Measurements from ENCODE around the gene PTPRG. TPM values are rescaled to one million over a fixed set of nuclear protein-coding genes. Genes with fewer than 3 reads are reported as not detected.

The PTPRG gene
- total RNA-seq, 1 experiment from 2014 or later: 69.3 TPM

GRCh38 chr3:62252438-62253157 is 691.2 kb downstream of the PTPRG start:
- Histone ChIP-seq H2BK20ac (ENCODE audit: low read depth, low read length, poor library complexity, severe bottlenecking) (no peak overlapping the region), H4K20me1 (ENCODE audit: control insufficient read depth, insufficient read depth, insufficient read length) (no peaks in the 10 kb centered on the region), H2BK12ac (ENCODE audit: insufficient read length, low read depth, low read length) (no peak overlapping the region), H3K18ac (ENCODE audit: insufficient read length, low read depth, low read length) (no peak overlapping the region), H3K4ac (ENCODE audit: low read depth, low read length) (no peak overlapping the region), H3K4me1 (ENCODE audit: insufficient read depth, low read length) (no peaks in the 10 kb centered on the region), H3K9me3 (ENCODE audit: control insufficient read depth, low read depth, low read length) (no peaks in the 10 kb centered on the region), H2AK5ac (ENCODE audit: insufficient read length, low read length) (no peak overlapping the region), H3K9ac (ENCODE audit: extremely low read depth, insufficient read length, low read length) (no peak overlapping the region), H4K91ac (ENCODE audit: insufficient read length, low read depth, low read length) (no peak overlapping the region), H2BK15ac (ENCODE audit: low read depth, low read length) (no peak overlapping the region), H3K27me3 (ENCODE audit: insufficient read depth, low read length) (no peaks in the 10 kb centered on the region), H3T11ph (ENCODE audit: low read length) (no peak overlapping the region), H3K56ac (ENCODE audit: insufficient read length, low read depth, low read length) (no peak overlapping the region), H2BK120ac (ENCODE audit: low read depth, low read length, poor library complexity, severe bottlenecking) (no peak overlapping the region), H4K8ac (replicated peaks; ENCODE audit: insufficient read length, low read depth, low read length) (no peak overlapping the region), H3K79me1 (ENCODE audit: insufficient read depth, low read depth, low read length, poor library complexity, severe bottlenecking) (no peaks in the 10 kb centered on the region), H3K4me2 (ENCODE audit: insufficient read depth, insufficient read length, low read length) (no peak overlapping the region), H4K5ac (ENCODE audit: insufficient read length, low read depth, low read length) (no peak overlapping the region), H3K14ac (ENCODE audit: insufficient read depth, low read length) (no peak overlapping the region), H2BK5ac (ENCODE audit: insufficient read length, low read length) (no peak overlapping the region), H3K79me2 (ENCODE audit: insufficient read depth, low read length) (no peaks in the 10 kb centered on the region), H3K23ac (ENCODE audit: insufficient read length, low read depth, low read length) (no peak overlapping the region), H3K27ac (ENCODE audit: insufficient read length, low read depth, low read length) (no peak overlapping the region), H2AFZ (ENCODE audit: low read length) (no peak overlapping the region), H3K23me2 (ENCODE audit: insufficient read length, low read depth, low read length, poor library complexity, severe bottlenecking) (no peaks in the 10 kb centered on the region)
- Mint-ChIP-seq H3K27me3 (ENCODE audit: low read depth) (no peaks in the 10 kb centered on the region), H3K4me3 (no peak overlapping the region), H3K27ac (no peak overlapping the region), H3K4me1 (peaks cover 10 to 13% of the 10 kb centered on the region in 2 experiments), H3K9me3 (no peaks in the 10 kb centered on the region), H3K36me3 (ENCODE audit: insufficient read depth in 1 of 3, low read depth in 3 of 3) (peaks cover 0 to 5% (median 0%) of the 10 kb centered on the region in 3 experiments; a peak in 1 of 7 replicates)
- no CpG with 5 or more reads among the region's 2 CpGs for WGBS (ENCODE audit: extremely low coverage, insufficient read length, low lambda C conversion rate)
- TF ChIP-seq, protein P1, sequence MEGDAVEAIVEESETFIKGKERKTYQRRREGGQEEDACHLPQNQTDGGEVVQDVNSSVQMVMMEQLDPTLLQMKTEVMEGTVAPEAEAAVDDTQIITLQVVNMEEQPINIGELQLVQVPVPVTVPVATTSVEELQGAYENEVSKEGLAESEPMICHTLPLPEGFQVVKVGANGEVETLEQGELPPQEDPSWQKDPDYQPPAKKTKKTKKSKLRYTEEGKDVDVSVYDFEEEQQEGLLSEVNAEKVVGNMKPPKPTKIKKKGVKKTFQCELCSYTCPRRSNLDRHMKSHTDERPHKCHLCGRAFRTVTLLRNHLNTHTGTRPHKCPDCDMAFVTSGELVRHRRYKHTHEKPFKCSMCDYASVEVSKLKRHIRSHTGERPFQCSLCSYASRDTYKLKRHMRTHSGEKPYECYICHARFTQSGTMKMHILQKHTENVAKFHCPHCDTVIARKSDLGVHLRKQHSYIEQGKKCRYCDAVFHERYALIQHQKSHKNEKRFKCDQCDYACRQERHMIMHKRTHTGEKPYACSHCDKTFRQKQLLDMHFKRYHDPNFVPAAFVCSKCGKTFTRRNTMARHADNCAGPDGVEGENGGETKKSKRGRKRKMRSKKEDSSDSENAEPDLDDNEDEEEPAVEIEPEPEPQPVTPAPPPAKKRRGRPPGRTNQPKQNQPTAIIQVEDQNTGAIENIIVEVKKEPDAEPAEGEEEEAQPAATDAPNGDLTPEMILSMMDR (conservative IDR thresholded peaks at IDR 0.05): no peak
- no peak for DNase-seq
